ENCODE results near the gene NRXN3.

NRXN3 gene

GRCh38 chr14:78595797-78596196 lies 425.6 kb downstream of the NRXN3 start:
- in situ Hi-C loops (cut with MboI; ENCODE audit: low pct_unique_long_range_greater_than_20kb, low sequenced_read_pairs), result no loop called here
- peak; percentile 1 for DNase-seq

- peak; percentile 67 for DNase-seq
- in situ Hi-C loops (cut with MboI; ENCODE audit: low pct_unique_long_range_greater_than_20kb, low sequenced_read_pairs), result no loop called here
These were observed 428.1 kb downstream of the NRXN3 start for GRCh38 chr14:78598046-78598920.

- in situ Hi-C loops (cut with MboI; ENCODE audit: low pct_unique_long_range_greater_than_20kb, low sequenced_read_pairs), result no loop called here
- DNase-seq, result no peak
These were observed 435.0 kb downstream of the NRXN3 start for GRCh38 chr14:78605025-78605762.

GRCh38 chr14:78605897-78606500 lies 435.8 kb downstream of the NRXN3 start:
- in situ Hi-C loops (cut with MboI; ENCODE audit: low pct_unique_long_range_greater_than_20kb, low sequenced_read_pairs), result no loop called here
- DNase-seq, result no peak

- in situ Hi-C loops (cut with MboI; ENCODE audit: low pct_unique_long_range_greater_than_20kb, low sequenced_read_pairs), result no loop called here
- DNase-seq, result no peak
These were observed 439.0 kb downstream of the NRXN3 start for GRCh38 chr14:78608998-78609787.

GRCh38 chr14:78610994-78611393 lies 440.8 kb downstream of the NRXN3 start:
- in situ Hi-C loops (cut with MboI; ENCODE audit: low pct_unique_long_range_greater_than_20kb, low sequenced_read_pairs), result no loop called here
- no peak for DNase-seq

- in situ Hi-C loops (cut with MboI; ENCODE audit: low pct_unique_long_range_greater_than_20kb, low sequenced_read_pairs), result no loop called here
- no peak for DNase-seq
These were observed 441.8 kb downstream of the NRXN3 start for GRCh38 chr14:78611796-78612571.

GRCh38 chr14:78612666-78613065 lies 442.5 kb downstream of the NRXN3 start:
- in situ Hi-C loops (cut with MboI; ENCODE audit: low pct_unique_long_range_greater_than_20kb, low sequenced_read_pairs), result no loop called here
- no peak for DNase-seq

- no peak for DNase-seq
- in situ Hi-C loops (cut with MboI; ENCODE audit: low pct_unique_long_range_greater_than_20kb, low sequenced_read_pairs), result no loop called here
These were observed 444.4 kb downstream of the NRXN3 start for GRCh38 chr14:78614593-78614992.

GRCh38 chr14:78617735-78618134 lies 447.6 kb downstream of the NRXN3 start:
- no peak for DNase-seq
- in situ Hi-C loops (cut with MboI; ENCODE audit: low pct_unique_long_range_greater_than_20kb, low sequenced_read_pairs), result no loop called here

- in situ Hi-C loops (cut with MboI; ENCODE audit: low pct_unique_long_range_greater_than_20kb, low sequenced_read_pairs), result no loop called here
- DNase-seq, result no peak
These were observed 448.2 kb downstream of the NRXN3 start for GRCh38 chr14:78618368-78618767.

GRCh38 chr14:78627114-78627513 lies 456.9 kb downstream of the NRXN3 start:
- no peak for DNase-seq
- in situ Hi-C loops (cut with MboI; ENCODE audit: low pct_unique_long_range_greater_than_20kb, low sequenced_read_pairs), result no loop called here

- DNase-seq, result no peak
- in situ Hi-C loops (cut with MboI; ENCODE audit: low pct_unique_long_range_greater_than_20kb, low sequenced_read_pairs), result no loop called here
These were observed 461.4 kb downstream of the NRXN3 start for GRCh38 chr14:78631551-78631950.

GRCh38 chr14:78633752-78634151 lies 463.6 kb downstream of the NRXN3 start:
- in situ Hi-C loops (cut with MboI; ENCODE audit: low pct_unique_long_range_greater_than_20kb, low sequenced_read_pairs), result no loop called here
- DNase-seq, result no peak

GRCh38 chr14:78637489-78637888 lies 467.3 kb downstream of the NRXN3 start:
- in situ Hi-C loops (cut with MboI; ENCODE audit: low pct_unique_long_range_greater_than_20kb, low sequenced_read_pairs), result no loop called here
- DNase-seq, result no peak

- in situ Hi-C loops (cut with MboI; ENCODE audit: low pct_unique_long_range_greater_than_20kb, low sequenced_read_pairs), result no loop called here
- no peak for DNase-seq
These were observed 467.8 kb downstream of the NRXN3 start for GRCh38 chr14:78637908-78638475.

- DNase-seq, result no peak
- in situ Hi-C loops (cut with MboI; ENCODE audit: low pct_unique_long_range_greater_than_20kb, low sequenced_read_pairs), result no loop called here
These were observed 468.8 kb downstream of the NRXN3 start for GRCh38 chr14:78638926-78639325.

- in situ Hi-C loops (cut with MboI; ENCODE audit: low pct_unique_long_range_greater_than_20kb, low sequenced_read_pairs), result no loop called here
- DNase-seq, result no peak
These were observed 474.8 kb downstream of the NRXN3 start for GRCh38 chr14:78644824-78645559.
